ENCODE results near the gene SLC13A4. TPM values are rescaled to one million over a fixed set of nuclear protein-coding genes. Genes with fewer than 3 reads are reported as not detected.

SLC13A4 gene
- total and polyA plus RNA-seq, 2 of the 4 experiments (the other 2 are of a cell fraction): 0.10 TPM; not detected in 1

DNA sequence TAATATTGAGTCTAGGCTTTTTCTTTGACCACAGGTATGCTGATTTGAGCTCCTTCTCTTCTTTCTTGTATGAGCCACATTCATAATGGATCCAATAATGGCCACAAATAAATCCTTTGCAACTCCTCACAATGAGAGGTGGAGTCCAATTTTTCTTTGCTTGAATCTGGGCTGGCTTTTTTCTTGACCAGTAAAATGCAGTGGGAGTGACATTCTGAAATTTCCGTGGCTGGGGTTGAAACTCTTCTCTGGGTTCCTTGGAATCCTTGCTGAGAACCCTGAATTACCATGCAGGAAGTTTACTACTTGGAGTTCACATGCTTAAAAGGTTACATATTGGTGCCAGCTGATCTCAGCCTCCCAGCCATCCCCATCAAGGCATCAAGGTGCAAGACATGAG is 43.1 kb upstream of the SLC13A4 start:
- Histone ChIP-seq H2BK5ac (ENCODE audit: low read depth, low read length, poor library complexity, severe bottlenecking) (no peak overlapping the region), H3K4ac (ENCODE audit: low read depth, low read length) (no peak overlapping the region), H3K4me2 (ENCODE audit: low read depth, low read length) (no peak overlapping the region), H4K20me1 (ENCODE audit: insufficient read depth, low read length) (no peaks in the 10 kb centered on the region), H2AK9ac (replicated peaks; ENCODE audit: low read depth, low read length, poor library complexity) (no peak overlapping the region), H2AFZ (replicated peaks; ENCODE audit: low read length, poor library complexity) (no peak overlapping the region), H4K8ac (ENCODE audit: low read depth in 2 of 2, low read length in 2 of 2) (no peak overlapping the region), H3K27ac (ENCODE audit: insufficient read depth, low read length) (no peak overlapping the region), H4K91ac (ENCODE audit: insufficient read depth, low read depth, low read length) (no peak overlapping the region; the same call in 1 of the 2 replicates), H2BK15ac (ENCODE audit: low read depth, low read length) (no peak overlapping the region), H3K27me3 (ENCODE audit: control insufficient read depth, insufficient read depth, low read length) (no peaks in the 10 kb centered on the region), H3K9me3 (ENCODE audit: control insufficient read depth, insufficient read depth, low read length) (no peaks in the 10 kb centered on the region), H3K9me1 (ENCODE audit: insufficient read depth, low read length) (peaks cover 18% of the 10 kb centered on the region), H2BK120ac (ENCODE audit: low read depth, low read length) (no peak overlapping the region), H2BK20ac (ENCODE audit: low read depth, low read length) (no peak overlapping the region), H3K56ac (ENCODE audit: extremely low read depth, insufficient read depth, low read length) (no peak overlapping the region), H3K14ac (replicated peaks; ENCODE audit: low read depth, low read length) (no peak overlapping the region), H3K9ac (ENCODE audit: low read depth, low read length) (no peak overlapping the region), H3K4me3 (ENCODE audit: insufficient read depth, low read depth, low read length) (no peak overlapping the region), H2AK5ac (ENCODE audit: low read depth, low read length) (peak overlapping the region; percentile 74; the same call in 1 of the 2 replicates), H3K36me3 (ENCODE audit: control insufficient read depth, insufficient read depth, low read length) (no peaks in the 10 kb centered on the region), H3K23ac (ENCODE audit: low read depth, low read length) (no peak overlapping the region), H4K5ac (ENCODE audit: low read depth, low read length) (no peak overlapping the region), H3K18ac (ENCODE audit: low read depth, low read length) (no peak overlapping the region), H3K4me1 (ENCODE audit: control insufficient read depth, insufficient read depth, low read length) (peaks cover 16% of the 10 kb centered on the region), H3K79me1 (ENCODE audit: low read depth in 1 of 2, low read length in 2 of 2) (0 out of 4 replicates have a peak, but pooled peaks cover 0 to 3% of the 10 kb centered on the region in 2 experiments)
- no TSS peak for BruUV-seq (replicated peaks)
- WGBS, 2 experiments (ENCODE audit: extremely low coverage in 2 of 2, insufficient read length in 1 of 2): no CpG with 5 or more reads among the region's 1 CpG
- CTCF ChIA-PET: no interaction called here
- dilution Hi-C loops (cut with HindIII; ENCODE audit: low sequenced_read_pairs, unreplicated experiment): no loop called here
- TF ChIP-seq FOS (IDR thresholded peaks at IDR 0.05; ENCODE audit: low read depth, low read length) (no peak), BHLHE40 (IDR thresholded peaks at IDR 0.05; ENCODE audit: low read depth, low read length) (no peak), RCOR1 (IDR thresholded peaks at IDR 0.05; ENCODE audit: insufficient replicate concordance, low read length) (no peak)
- in situ Hi-C loops (cut with MboI; ENCODE audit: low sequenced_read_pairs): no loop called here
- intact Hi-C loops (cut with micrococcal nuclease): no loop called here
- POLR2A ChIA-PET (ENCODE audit: unreplicated experiment): no interaction called here
- DNase-seq (no peak), ATAC-seq (ENCODE audit: low read depth) (no peak)

Measured in IMR-90 (cell line).